ENCODE data around the gene ACBD3. TPM values are rescaled to one million over a fixed set of nuclear protein-coding genes. Genes with fewer than 3 reads are reported as not detected.

Gene ACBD3
- total and polyA plus RNA-seq, 10 of the 15 experiments (the other 5 are each of a cell fraction or from before 2014, with no cell fraction given), result 7.5 to 27.9 (median 20.3) TPM

DNA sequence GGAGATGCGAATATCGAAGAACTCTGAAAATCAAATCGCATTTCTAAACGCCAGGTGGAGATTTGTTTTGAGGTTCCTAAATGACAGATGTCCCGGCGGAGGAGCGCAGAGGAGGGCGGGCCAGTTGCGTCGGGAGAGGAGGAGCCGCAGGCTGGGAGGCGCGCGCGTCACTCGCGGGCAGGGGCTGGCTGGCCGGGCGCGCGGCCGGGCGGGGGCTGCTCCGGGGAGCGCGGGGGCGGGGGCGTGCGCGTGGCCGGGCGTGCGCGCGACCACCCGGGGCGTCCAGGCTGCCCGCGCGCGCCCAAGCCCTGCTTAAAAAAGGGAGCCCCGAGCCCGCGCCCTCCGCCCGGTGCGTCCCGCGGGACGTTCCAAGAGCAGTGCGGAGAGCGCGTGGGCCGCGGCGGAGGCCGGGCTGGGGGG lies 76.7 kb downstream of the ACBD3 start (continued):
- TF ChIP-seq FOS (IDR thresholded peaks at IDR 0.05; ENCODE audit: borderline replicate concordance, extremely low read depth, insufficient read length), result no peak
- TF ChIP-seq, protein P1, sequence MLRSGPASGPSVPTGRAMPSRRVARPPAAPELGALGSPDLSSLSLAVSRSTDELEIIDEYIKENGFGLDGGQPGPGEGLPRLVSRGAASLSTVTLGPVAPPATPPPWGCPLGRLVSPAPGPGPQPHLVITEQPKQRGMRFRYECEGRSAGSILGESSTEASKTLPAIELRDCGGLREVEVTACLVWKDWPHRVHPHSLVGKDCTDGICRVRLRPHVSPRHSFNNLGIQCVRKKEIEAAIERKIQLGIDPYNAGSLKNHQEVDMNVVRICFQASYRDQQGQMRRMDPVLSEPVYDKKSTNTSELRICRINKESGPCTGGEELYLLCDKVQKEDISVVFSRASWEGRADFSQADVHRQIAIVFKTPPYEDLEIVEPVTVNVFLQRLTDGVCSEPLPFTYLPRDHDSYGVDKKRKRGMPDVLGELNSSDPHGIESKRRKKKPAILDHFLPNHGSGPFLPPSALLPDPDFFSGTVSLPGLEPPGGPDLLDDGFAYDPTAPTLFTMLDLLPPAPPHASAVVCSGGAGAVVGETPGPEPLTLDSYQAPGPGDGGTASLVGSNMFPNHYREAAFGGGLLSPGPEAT (IDR thresholded peaks at IDR 0.05; ENCODE audit: low read depth), result no peak
- no peak for TF ChIP-seq RELA (IDR thresholded peaks at IDR 0.05; ENCODE audit: borderline replicate concordance, partially characterized antibody)
- no peak for TF ChIP-seq MTA3 (IDR thresholded peaks at IDR 0.05; ENCODE audit: borderline replicate concordance, low read length)
- no peak for TF ChIP-seq KAT2A (conservative IDR thresholded peaks at IDR 0.05; ENCODE audit: control insufficient read depth, low read depth, low read length)
- TF ChIP-seq EGR1 (IDR thresholded peaks at IDR 0.05; ENCODE audit: borderline replicate concordance in 1 of 2, low read depth in 2 of 2, low read length in 2 of 2), result peak in 1 of 2 experiments; percentile 90; a peak in 1 of 3 replicates
- TF ChIP-seq NR2C1 (IDR thresholded peaks at IDR 0.05), result no peak
- TF ChIP-seq, protein P2, sequence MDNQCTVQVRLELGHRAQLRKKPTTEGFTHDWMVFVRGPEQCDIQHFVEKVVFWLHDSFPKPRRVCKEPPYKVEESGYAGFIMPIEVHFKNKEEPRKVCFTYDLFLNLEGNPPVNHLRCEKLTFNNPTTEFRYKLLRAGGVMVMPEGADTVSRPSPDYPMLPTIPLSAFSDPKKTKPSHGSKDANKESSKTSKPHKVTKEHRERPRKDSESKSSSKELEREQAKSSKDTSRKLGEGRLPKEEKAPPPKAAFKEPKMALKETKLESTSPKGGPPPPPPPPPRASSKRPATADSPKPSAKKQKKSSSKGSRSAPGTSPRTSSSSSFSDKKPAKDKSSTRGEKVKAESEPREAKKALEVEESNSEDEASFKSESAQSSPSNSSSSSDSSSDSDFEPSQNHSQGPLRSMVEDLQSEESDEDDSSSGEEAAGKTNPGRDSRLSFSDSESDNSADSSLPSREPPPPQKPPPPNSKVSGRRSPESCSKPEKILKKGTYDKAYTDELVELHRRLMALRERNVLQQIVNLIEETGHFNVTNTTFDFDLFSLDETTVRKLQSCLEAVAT (IDR thresholded peaks at IDR 0.05), result no peak
- no peak for TF ChIP-seq CBX5 (IDR thresholded peaks at IDR 0.05; ENCODE audit: low read depth)
- TF ChIP-seq NKRF (conservative IDR thresholded peaks at IDR 0.05), result no peak
- TF ChIP-seq RCOR1 (conservative IDR thresholded peaks at IDR 0.05; ENCODE audit: low read depth, low read length), result 0 out of 2 replicates have a peak, but pooled peaks have one; percentile 13
- no peak for TF ChIP-seq KLF5 (IDR thresholded peaks at IDR 0.05; ENCODE audit: partially characterized antibody)
- TF ChIP-seq MEF2B (IDR thresholded peaks at IDR 0.05; ENCODE audit: partially characterized antibody, poor library complexity, severe bottlenecking), result no peak
- no peak for TF ChIP-seq MEF2A (IDR thresholded peaks at IDR 0.05; ENCODE audit: insufficient read depth, low read depth, low read length)
- TF ChIP-seq YBX1 (IDR thresholded peaks at IDR 0.05), result no peak
- peak; percentile 32; the same call in 1 of the 2 replicates for TF ChIP-seq TAF1 (IDR thresholded peaks at IDR 0.05; ENCODE audit: borderline replicate concordance, low read depth, low read length)
- no peak for TF ChIP-seq ZNF687 (IDR thresholded peaks at IDR 0.05)
- TF ChIP-seq ZNF622 (IDR thresholded peaks at IDR 0.05), result no peak
- TF ChIP-seq POLR2AphosphoS5 (IDR thresholded peaks at IDR 0.05; ENCODE audit: low read length), result no peak
- TF ChIP-seq SIX5 (IDR thresholded peaks at IDR 0.05; ENCODE audit: low read depth, low read length, severe bottlenecking), result no peak
- no peak for TF ChIP-seq ZBED1 (IDR thresholded peaks at IDR 0.05; ENCODE audit: borderline replicate concordance)
- TF ChIP-seq POU2F2 (IDR thresholded peaks at IDR 0.05; ENCODE audit: borderline replicate concordance, low read depth, low read length), result 0 out of 3 replicates have a peak, but pooled peaks have one; percentile 8
- no peak for TF ChIP-seq PAX5 (IDR thresholded peaks at IDR 0.05; ENCODE audit: borderline replicate concordance, low read depth, low read length)

All from GM12878 (cell line).